K562 (cell line): ENCODE measurements around the gene TBC1D1.

Experiments used
- CBFA2T3 ChIP-seq: fragments of 450-650 bp; IDR thresholded peaks from 2 replicates; pipeline ENCODE4 v1.6.1; 2017
- CREM ChIP-seq: IDR thresholded peaks from 2 replicates; pipeline ENCODE4 v1.6.1; 2014; ENCODE audit warnings: antibody characterized with exemption, low read depth
- MIER1 ChIP-seq: fragments of 450-650 bp; IDR thresholded peaks from 2 replicates; pipeline ENCODE4 v1.6.1; 2016; ENCODE audit warnings: antibody characterized with exemption, mild to moderate bottlenecking, low read depth
- NFYB ChIP-seq: IDR thresholded peaks from 2 replicates; pipeline ENCODE4 v1.6.1; 2011; ENCODE audit warnings: mild to moderate bottlenecking, moderate library complexity; ENCODE audit not compliant: insufficient read length; ENCODE audit errors: extremely low read depth
- POLR2A ChIP-seq: fragments of 450-650 bp; conservative IDR thresholded peaks from 2 replicates; pipeline ENCODE4 v1.6.1; 2016
- SMARCE1 ChIP-seq: fragments of 450-650 bp; IDR thresholded peaks from 2 replicates; pipeline ENCODE4 v1.7.1; 2016; ENCODE audit warnings: mild to moderate bottlenecking
- SP1 ChIP-seq: sonication (generic); formaldehyde crosslinking; IDR thresholded peaks from 2 replicates; pipeline ENCODE4 v1.8.1; 2022; ENCODE audit warnings: mild to moderate bottlenecking, missing genetic modification reagents
- ZNF175 ChIP-seq: fragments of 200-800 bp; sonication (Bioruptor generic); IDR thresholded peaks from 2 replicates; pipeline ENCODE4 v1.6.1; 2016; ENCODE audit warnings: low read depth, mild to moderate bottlenecking, missing genetic modification characterization, missing compliant biosample characterization
- ZNF232 ChIP-seq: sonication (generic); formaldehyde crosslinking; IDR thresholded peaks from 2 replicates; pipeline ENCODE4 v1.8.0; 2022; ENCODE audit warnings: mild to moderate bottlenecking, missing genetic modification reagents
- ZNF764 ChIP-seq: fragments of 250-450 bp; sonication (Bioruptor Pico); IDR thresholded peaks from 2 replicates; pipeline ENCODE4 v1.4.0; 2020; ENCODE audit warnings: low read depth, mild to moderate bottlenecking, moderate library complexity
- TF ChIP-seq, protein P1 (sequence below), 3 experiments: IDR thresholded peaks in 2 of 3; conservative IDR thresholded peaks in 1 of 3; 2 replicates each; pipeline ENCODE4 v1.5.1; 2011 to 2012; ENCODE audit warnings: low read length in 3 of 3, mild to moderate bottlenecking in 3 of 3, control low read depth in 2 of 3, improper control_type of control experiment in 1 of 3, inconsistent platforms in 1 of 3, low read depth in 1 of 3, mixed read lengths in 1 of 3, moderate library complexity in 1 of 3; ENCODE audit not compliant: insufficient read depth in 2 of 3
- TF ChIP-seq, protein P2 (sequence below): sonication (generic); formaldehyde crosslinking; IDR thresholded peaks from 2 replicates; pipeline ENCODE4 v1.8.1; 2023; ENCODE audit warnings: missing genetic modification reagents, mild to moderate bottlenecking, borderline replicate concordance
- TF ChIP-seq, protein P3 (sequence below): sonication (generic); formaldehyde crosslinking; IDR thresholded peaks from 2 replicates; pipeline ENCODE4 v1.8.0; 2023; ENCODE audit warnings: mild to moderate bottlenecking, missing genetic modification reagents
- TF ChIP-seq, protein P4 (sequence below): sonication (generic); formaldehyde crosslinking; IDR thresholded peaks from 2 replicates; pipeline ENCODE4 v1.8.1; 2023; ENCODE audit warnings: mild to moderate bottlenecking, missing genetic modification reagents

DNA sequence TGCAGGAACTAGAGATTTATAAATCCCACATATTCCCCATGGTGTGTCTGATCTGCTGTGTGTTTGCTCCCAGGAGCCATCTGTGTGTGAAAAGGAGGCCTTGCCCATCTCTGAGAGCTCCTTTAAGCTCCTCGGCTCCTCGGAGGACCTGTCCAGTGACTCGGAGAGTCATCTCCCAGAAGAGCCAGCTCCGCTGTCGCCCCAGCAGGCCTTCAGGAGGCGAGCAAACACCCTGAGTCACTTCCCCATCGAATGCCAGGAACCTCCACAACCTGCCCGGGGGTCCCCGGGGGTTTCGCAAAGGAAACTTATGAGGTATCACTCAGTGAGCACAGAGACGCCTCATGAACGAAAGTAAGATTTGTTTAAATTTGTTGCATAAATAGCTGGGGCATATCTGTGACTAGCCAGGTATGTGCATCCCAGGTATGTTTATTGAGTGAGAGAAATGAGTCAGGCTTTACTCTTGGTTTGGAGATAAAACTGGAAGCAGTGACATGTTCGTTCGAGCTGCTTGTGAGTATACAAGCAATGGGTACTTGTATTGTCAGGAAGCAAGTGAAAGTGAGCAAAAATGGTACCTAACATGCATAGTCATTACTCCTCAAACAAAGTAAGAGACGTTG is 158.8 kb downstream of the TBC1D1 start:
- no peak for TF ChIP-seq POLR2A
- no peak for TF ChIP-seq CREM
- no peak for TF ChIP-seq ZNF232
- TF ChIP-seq ZNF764 (CRISPR knock-in tag): no peak
- TF ChIP-seq, protein P1, sequence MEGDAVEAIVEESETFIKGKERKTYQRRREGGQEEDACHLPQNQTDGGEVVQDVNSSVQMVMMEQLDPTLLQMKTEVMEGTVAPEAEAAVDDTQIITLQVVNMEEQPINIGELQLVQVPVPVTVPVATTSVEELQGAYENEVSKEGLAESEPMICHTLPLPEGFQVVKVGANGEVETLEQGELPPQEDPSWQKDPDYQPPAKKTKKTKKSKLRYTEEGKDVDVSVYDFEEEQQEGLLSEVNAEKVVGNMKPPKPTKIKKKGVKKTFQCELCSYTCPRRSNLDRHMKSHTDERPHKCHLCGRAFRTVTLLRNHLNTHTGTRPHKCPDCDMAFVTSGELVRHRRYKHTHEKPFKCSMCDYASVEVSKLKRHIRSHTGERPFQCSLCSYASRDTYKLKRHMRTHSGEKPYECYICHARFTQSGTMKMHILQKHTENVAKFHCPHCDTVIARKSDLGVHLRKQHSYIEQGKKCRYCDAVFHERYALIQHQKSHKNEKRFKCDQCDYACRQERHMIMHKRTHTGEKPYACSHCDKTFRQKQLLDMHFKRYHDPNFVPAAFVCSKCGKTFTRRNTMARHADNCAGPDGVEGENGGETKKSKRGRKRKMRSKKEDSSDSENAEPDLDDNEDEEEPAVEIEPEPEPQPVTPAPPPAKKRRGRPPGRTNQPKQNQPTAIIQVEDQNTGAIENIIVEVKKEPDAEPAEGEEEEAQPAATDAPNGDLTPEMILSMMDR (IDR thresholded peaks at IDR 0.05 in 2 of 3, conservative IDR thresholded peaks at IDR 0.05 in 1 of 3; ENCODE audit: insufficient read depth in 2 of 3, low read depth in 1 of 3, low read length in 3 of 3): no peak
- TF ChIP-seq NFYB: no peak
- no peak for TF ChIP-seq SP1 (CRISPR knock-in tag)
- TF ChIP-seq, protein P2, sequence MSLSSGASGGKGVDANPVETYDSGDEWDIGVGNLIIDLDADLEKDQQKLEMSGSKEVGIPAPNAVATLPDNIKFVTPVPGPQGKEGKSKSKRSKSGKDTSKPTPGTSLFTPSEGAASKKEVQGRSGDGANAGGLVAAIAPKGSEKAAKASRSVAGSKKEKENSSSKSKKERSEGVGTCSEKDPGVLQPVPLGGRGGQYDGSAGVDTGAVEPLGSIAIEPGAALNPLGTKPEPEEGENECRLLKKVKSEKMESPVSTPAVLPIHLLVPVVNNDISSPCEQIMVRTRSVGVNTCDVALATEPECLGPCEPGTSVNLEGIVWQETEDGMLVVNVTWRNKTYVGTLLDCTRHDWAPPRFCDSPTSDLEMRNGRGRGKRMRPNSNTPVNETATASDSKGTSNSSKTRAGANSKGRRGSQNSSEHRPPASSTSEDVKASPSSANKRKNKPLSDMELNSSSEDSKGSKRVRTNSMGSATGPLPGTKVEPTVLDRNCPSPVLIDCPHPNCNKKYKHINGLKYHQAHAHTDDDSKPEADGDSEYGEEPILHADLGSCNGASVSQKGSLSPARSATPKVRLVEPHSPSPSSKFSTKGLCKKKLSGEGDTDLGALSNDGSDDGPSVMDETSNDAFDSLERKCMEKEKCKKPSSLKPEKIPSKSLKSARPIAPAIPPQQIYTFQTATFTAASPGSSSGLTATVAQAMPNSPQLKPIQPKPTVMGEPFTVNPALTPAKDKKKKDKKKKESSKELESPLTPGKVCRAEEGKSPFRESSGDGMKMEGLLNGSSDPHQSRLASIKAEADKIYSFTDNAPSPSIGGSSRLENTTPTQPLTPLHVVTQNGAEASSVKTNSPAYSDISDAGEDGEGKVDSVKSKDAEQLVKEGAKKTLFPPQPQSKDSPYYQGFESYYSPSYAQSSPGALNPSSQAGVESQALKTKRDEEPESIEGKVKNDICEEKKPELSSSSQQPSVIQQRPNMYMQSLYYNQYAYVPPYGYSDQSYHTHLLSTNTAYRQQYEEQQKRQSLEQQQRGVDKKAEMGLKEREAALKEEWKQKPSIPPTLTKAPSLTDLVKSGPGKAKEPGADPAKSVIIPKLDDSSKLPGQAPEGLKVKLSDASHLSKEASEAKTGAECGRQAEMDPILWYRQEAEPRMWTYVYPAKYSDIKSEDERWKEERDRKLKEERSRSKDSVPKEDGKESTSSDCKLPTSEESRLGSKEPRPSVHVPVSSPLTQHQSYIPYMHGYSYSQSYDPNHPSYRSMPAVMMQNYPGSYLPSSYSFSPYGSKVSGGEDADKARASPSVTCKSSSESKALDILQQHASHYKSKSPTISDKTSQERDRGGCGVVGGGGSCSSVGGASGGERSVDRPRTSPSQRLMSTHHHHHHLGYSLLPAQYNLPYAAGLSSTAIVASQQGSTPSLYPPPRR (CRISPR knock-in tag): no peak
- TF ChIP-seq, protein P3, sequence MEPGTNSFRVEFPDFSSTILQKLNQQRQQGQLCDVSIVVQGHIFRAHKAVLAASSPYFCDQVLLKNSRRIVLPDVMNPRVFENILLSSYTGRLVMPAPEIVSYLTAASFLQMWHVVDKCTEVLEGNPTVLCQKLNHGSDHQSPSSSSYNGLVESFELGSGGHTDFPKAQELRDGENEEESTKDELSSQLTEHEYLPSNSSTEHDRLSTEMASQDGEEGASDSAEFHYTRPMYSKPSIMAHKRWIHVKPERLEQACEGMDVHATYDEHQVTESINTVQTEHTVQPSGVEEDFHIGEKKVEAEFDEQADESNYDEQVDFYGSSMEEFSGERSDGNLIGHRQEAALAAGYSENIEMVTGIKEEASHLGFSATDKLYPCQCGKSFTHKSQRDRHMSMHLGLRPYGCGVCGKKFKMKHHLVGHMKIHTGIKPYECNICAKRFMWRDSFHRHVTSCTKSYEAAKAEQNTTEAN (CRISPR knock-in tag): no peak
- no peak for TF ChIP-seq ZNF175 (CRISPR knock-in tag)
- TF ChIP-seq, protein P4, sequence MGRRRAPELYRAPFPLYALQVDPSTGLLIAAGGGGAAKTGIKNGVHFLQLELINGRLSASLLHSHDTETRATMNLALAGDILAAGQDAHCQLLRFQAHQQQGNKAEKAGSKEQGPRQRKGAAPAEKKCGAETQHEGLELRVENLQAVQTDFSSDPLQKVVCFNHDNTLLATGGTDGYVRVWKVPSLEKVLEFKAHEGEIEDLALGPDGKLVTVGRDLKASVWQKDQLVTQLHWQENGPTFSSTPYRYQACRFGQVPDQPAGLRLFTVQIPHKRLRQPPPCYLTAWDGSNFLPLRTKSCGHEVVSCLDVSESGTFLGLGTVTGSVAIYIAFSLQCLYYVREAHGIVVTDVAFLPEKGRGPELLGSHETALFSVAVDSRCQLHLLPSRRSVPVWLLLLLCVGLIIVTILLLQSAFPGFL (CRISPR knock-in tag): no peak
- TF ChIP-seq CBFA2T3: no peak
- TF ChIP-seq SMARCE1: no peak
- TF ChIP-seq MIER1: no peak
